HG03354 (cell line): ENCODE data around the gene CDC14B.
"Not testable (repeated sequence)": the region's sequence is repeated elsewhere in the genome, so short reads cannot be mapped to it uniquely, and the experiment has no call there.

ENCODE experiments used
- ATAC-seq: cut with Tn5 transposase; IDR thresholded peaks from one replicate; pipeline ENCODE4 v1.9.1; 2021; ENCODE audit warnings: mild to moderate bottlenecking; ENCODE audit not compliant: unreplicated experiment, poor library complexity, severe bottlenecking

CDC14B gene

DNA sequence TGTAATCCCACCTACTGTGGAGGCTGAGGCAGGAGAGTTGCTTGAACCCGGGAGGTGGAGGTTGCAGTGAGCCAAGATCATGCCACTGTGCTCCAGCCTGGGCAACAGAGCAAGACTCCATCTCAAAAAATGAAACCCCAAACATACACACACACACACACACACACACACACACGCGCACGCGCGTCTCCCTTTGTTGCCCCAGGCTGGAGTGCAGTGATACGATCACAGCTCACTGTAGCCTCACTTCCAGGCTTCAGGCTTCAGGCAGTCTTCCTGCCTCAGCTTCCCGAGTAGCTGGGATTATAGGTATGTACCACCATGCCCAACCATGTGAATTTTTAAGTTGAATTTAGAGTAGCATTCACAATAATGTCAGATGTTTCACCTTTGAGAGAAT is 13.9 kb upstream of the CDC14B start:
- not testable (repeated sequence) for ATAC-seq

DNA sequence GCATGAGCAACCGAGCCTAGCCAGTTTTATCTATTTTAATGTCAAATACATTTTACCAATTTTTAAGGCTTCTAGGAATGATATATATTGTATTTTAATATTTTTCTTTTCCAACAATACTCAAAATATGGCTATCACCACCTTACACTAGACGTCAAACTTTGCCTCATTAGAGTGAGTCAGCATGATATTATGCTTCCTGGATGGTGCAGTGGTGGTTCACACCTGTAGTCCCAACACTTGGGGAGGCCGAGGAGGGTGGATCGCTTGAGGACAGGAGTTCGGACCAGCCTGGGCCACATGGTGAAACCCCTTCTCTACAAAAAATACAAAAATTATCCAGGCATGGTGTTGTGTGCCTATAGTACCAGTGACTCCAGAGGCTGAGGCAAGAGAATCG is 7.3 kb upstream of the CDC14B start:
- ATAC-seq = no peak

- no peak for ATAC-seq
These were observed 2.0 kb upstream of the CDC14B start for GRCh38 chr9:96621618-96622017.

DNA sequence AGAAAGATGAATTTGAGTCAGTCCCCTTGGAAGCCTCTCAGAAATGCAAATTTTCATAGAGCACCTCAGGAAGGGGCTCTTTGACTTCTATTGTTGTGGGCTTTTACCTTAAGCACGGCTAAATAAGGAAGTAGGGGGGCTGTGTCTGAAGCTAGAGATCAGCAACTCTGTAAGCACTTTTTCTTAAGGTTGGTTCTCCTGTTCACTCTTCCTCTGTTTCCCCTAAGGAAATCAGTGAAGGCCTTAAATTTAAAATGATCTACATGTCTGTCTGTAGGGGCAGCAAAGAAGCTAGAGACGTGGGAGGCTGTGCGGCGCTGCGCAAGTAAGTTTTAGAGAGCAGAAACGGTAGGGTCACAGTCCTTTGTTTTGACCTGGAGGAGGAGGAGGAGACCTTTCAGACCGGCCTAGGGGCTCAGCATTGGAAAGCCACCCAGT is 1.2 kb upstream of the CDC14B start:
- ATAC-seq = no peak

- no peak for ATAC-seq
These were observed 505 bp upstream of the CDC14B start for GRCh38 chr9:96620181-96620514.

DNA sequence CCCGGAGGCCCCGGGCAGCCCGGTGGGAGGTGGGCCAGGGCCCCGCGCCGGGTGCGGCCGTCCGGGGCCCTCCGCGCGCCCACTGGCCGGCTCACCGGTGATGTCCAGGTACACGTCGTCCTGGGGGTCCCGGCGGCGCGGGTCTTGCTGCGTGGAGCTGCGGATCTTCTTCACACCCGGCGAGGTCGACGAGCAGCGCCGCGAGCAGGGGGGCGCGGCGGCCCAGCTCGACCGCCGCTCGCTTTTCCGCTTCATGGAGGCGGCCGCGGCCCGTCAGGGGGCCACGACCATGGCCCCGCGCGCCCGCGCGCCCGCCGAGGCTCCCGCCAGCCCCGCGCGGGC is 548 bp downstream of the CDC14B start:
- ATAC-seq = peak; percentile 10

DNA sequence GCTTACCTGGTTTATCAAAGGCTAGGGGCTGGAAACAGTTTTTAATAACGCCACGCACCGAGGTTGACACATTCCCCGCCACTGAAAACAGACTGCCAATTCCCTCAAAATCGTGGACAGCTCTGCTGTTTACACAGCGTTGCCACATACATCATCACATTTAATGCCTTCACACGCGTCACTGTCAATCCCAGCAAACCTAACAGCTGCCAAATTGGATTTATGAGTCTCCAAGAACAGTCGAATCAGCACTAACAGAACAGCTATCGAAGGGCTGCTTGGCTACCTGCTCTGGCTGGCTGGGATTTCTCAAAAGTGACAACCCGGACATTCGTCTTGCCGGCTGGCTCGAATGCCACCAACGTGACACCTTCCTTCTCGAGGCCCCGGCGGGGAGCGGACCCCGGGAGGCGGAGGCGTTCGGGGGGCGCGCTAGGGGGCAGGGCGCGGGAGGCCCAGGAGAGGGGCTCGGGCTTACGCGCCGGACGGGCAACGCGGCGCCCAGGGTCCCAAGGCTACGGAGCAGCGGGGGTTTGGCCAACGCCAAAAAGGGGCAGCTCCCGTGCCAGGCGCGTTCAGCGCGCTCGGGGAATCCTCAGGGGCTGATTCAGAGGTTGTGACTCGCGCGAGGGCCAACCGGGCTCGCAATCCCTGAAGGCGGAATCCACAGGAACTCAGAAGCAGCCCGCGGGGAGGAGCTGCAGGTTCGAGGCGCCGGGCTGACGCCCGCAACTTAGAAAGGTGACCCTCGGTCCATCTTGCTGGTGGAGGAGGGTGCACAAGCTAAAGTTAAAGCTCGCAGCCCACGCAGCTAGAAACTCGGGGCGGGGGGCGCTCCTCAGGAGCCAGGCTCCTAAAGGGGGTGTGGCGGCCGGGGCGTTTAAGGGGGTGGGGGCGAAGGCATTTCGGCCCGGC is 1.2 kb downstream of the CDC14B start:
- no peak for ATAC-seq

DNA sequence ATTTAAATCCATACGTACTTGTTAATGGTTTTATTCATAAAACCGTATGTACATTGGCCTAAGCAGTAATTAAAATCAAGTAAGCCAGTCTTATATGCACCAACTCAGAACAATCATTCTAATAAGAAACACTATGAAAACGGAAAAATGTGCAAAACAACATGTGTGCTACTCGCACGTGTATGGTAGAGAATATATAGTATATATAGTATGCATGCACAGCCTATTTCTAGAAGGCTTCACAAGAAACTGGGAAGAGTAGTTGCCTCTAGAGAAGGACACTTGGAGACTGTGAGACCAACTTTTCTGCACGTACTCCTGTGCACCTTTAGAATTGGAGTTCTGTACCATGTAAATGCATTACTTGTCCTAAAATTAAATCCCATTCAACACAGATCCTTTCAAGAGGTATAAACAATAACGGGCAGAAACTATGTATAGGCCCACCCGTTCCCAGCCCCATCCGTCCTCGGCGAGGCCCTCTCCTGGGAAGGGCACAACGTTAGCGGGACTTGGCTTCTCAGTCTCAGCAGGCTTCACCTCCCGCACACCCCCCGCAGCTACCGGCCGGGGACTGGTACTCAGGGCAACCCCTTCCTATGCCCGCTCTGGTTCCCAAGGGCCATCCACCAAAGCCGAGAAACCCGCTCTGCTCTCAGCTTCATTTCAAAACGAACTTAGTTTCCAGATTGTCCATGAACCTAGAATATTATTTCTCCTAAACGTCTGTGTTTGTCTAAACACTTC is 2.0 kb downstream of the CDC14B start:
- ATAC-seq = no peak

DNA sequence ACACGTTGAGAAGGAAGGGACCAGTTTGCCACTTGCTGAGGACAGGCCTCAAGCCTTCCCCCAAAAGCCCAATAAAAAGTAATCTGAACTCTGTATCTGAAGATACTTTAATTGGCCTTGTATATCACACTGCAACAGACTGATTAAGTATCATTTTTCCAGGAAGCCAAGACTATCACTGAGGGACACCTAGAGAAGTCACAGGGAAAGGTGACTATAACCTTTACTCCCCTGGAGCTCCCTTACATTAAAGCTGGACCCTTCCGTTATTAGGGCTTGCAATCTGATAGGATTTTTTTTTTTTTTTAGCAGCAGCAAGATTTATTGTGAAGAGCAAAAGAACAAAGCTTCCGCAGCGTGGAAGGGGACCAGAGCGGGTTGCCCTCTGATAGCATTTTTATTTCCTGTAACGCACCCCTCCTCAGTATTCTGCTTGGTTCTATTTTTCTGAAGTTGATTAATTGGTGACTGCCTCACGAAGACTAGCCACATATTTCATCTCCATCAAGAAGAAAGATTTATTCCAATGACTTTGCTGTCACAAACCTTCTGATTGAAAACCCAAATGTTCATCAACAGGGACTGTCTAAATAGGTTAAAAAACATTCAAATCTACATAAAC is 2.7 kb downstream of the CDC14B start:
- ATAC-seq = no peak

GRCh38 chr9:96615411-96615810 is 4.2 kb downstream of the CDC14B start:
- no peak for ATAC-seq

DNA sequence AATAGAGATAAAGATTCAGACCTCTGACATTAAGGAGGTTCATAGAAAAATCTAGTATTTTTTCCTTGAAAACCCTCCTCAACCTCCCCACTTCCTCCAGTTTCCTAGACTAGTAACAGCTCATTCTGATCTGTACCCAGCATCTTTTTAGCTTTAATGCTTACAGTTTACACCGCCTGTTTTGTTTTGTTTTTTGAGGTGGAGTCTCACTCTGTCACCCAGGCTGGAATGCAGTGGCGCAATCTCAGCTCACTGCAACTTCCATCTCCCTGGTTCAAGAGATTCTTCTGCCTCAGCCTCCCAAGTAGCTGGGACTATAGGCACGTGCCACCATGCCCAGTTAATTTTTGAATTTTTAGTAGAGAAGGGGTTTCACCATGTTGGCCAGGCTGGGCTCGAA is 5.0 kb downstream of the CDC14B start:
- ATAC-seq = not testable (repeated sequence)

GRCh38 chr9:96612966-96613589 is 6.6 kb downstream of the CDC14B start:
- no peak for ATAC-seq

DNA sequence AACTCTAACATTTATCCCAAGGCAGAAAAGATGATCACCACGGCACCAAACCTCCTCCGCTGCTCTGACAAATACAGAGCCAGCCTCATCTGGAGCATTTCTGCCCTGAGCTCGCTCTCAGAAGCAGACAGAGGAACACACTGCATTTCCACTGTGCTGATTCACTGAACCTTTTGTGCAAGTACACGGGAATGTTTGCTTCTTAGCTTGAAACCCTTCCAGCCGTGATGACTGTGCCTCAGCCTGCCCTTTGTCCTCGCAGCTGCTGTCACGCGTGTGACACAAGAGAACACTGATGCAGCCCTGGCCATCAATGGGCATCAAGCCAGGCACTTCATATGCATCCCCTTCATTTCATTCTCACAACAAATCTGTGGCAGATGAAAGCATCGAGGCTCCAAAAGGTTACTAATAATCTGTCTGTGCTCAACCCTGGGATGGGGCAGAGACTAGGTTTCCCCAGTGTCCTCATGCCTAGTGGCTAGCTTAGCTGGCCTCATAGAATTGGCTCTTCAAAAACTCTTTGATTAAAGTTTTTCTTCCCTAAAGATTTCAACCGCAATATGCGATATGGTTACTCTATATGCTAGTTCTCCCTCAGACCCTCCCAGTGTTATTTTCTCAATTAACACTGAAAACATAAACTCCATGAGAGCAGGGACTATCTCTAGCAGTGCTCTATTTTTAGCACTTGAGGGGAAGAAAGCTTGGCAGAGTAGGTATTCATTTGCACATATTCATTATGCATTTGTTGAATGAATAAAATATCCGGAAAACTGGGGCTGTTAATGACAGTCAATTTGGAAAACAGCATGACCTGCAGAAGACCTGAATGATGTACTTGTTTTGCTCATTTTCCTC is 7.3 kb downstream of the CDC14B start:
- no peak for ATAC-seq

- no peak for ATAC-seq
These were observed 8.3 kb downstream of the CDC14B start for GRCh38 chr9:96611302-96611701.

DNA sequence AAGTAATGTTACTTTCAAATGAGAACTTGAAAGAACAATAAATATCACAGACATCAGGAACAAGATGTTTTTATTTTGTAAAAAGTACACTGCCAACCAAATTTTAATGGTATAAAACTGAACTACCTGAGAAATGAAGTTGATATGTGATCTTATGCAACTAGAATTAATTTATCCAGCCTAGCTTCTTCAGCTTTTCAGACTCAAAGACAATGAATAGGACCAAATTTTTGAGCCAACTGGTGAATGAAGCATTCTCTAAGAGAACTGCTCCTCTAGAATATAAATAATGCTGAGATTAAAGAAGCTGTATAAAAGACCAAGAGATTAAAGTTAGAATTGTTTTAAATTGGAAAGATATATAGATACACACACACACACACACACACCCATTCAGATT is 9.9 kb downstream of the CDC14B start:
- ATAC-seq = no peak

DNA sequence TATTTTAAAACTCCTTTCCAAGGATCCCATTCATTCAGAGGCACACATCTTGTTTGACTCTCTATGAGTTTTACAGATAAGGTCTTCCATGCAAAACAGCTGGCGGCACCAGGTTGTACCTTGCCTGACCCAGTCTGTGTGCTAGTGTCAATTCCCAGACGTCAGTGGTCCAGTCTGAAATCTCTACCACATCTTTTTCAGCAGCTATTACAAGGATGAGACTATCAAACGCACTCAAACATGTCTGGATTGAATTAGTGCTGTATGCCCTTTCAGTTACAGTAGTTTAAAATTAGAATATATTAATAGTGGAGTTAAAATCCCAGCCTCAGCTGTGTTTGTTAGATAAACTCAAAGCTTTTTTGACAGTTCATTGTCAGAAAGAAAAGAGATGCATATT is 11.7 kb downstream of the CDC14B start:
- ATAC-seq = no peak

GRCh38 chr9:96605328-96605727 is 14.3 kb downstream of the CDC14B start:
- no peak for ATAC-seq

GRCh38 chr9:96604004-96604319 is 15.7 kb downstream of the CDC14B start:
- ATAC-seq = no peak

GRCh38 chr9:96603305-96604003 is 16.2 kb downstream of the CDC14B start:
- ATAC-seq = no peak
